Parathyroid adenoma (tissue), 2 donors: ENCODE measurements around the gene TF.

ENCODE experiments used
- H2AFZ ChIP-seq: fragments of 300-600 bp; sonication (generic); one replicate; pipeline ENCODE4 v1.7.0; 2017; ENCODE audit warnings: antibody characterized with exemption, mild to moderate bottlenecking
- H3K27ac ChIP-seq: fragments of 300-600 bp; sonication (generic); one replicate; pipeline ENCODE4 v1.7.0; 2017
- H3K27me3 ChIP-seq: fragments of 300-600 bp; sonication (generic); one replicate; pipeline ENCODE4 v1.7.0; 2017; ENCODE audit warnings: low read length; ENCODE audit not compliant: control insufficient read depth, insufficient read depth
- H3K36me3 ChIP-seq: fragments of 300-600 bp; sonication (generic); one replicate; pipeline ENCODE4 v1.7.0; 2017; ENCODE audit warnings: low read length; ENCODE audit not compliant: control insufficient read depth, insufficient read depth
- H3K4me1 ChIP-seq: fragments of 300-600 bp; sonication (generic); one replicate; pipeline ENCODE4 v1.7.0; 2017; ENCODE audit warnings: control low read depth
- H3K4me2 ChIP-seq: fragments of 300-600 bp; sonication (generic); one replicate; pipeline ENCODE4 v1.7.0; 2017; ENCODE audit warnings: low read length
- H3K4me3 ChIP-seq: fragments of 300-600 bp; sonication (generic); one replicate; pipeline ENCODE4 v1.7.0; 2017; ENCODE audit warnings: low read depth, low read length
- H3K79me2 ChIP-seq: fragments of 300-600 bp; sonication (generic); one replicate; pipeline ENCODE4 v1.7.0; 2017; ENCODE audit warnings: control low read depth
- H3K9ac ChIP-seq: fragments of 300-600 bp; sonication (generic); one replicate; pipeline ENCODE4 v1.7.0; 2017; ENCODE audit warnings: mild to moderate bottlenecking
- H3K9me3 ChIP-seq: fragments of 300-600 bp; sonication (generic); one replicate; pipeline ENCODE4 v1.7.0; 2017; ENCODE audit warnings: low read length; ENCODE audit not compliant: control insufficient read depth
- CTCF ChIP-seq: fragments of 300-600 bp; sonication (generic); IDR thresholded peaks from one replicate; pipeline ENCODE4 v1.7.0; 2017; ENCODE audit warnings: antibody characterized with exemption, mild to moderate bottlenecking
- donor health status: primary hyperparathyroidism.

TF gene

GRCh38 chr3:133711013-133711412, 35.2 kb upstream of the TF start:
- Histone ChIP-seq H3K27ac (no peak overlapping the region), H3K27me3 (no peaks in the 10 kb centered on the region), H3K79me2 (no peaks in the 10 kb centered on the region), H3K9ac (no peak overlapping the region), H3K9me3 (no peaks in the 10 kb centered on the region), H3K4me1 (no peaks in the 10 kb centered on the region), H3K36me3 (no peaks in the 10 kb centered on the region), H3K4me2 (no peak overlapping the region), H3K4me3 (no peak overlapping the region), H2AFZ (no peak overlapping the region)
- no peak for TF ChIP-seq CTCF

DNA sequence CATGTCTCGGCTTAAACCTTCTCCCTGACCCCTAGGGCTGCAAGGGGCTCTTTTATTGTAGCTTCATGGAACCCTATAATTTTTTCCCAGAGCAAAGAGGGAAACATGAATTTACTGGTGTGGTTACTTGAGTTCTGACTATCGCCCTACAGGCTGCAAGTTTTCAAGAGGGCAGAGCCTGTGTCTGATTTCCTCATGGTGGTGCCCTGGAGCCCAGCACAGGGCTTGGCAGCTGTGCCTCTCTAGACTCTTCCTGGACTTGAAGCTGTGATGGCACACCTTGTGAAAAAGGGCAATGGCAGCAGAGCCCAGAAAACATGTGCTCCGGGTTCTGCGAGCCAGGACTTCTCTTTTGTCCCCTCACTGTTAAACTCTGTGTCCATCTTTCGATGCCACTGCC, 34.2 kb upstream of the TF start:
- no peak overlapping the region for H3K27ac ChIP-seq
- H3K9me3 ChIP-seq, result no peaks in the 10 kb centered on the region
- no peak overlapping the region for H3K9ac ChIP-seq
- H2AFZ ChIP-seq, result no peak overlapping the region
- no peaks in the 10 kb centered on the region for H3K4me1 ChIP-seq
- no peak for TF ChIP-seq CTCF
- H3K36me3 ChIP-seq, result no peaks in the 10 kb centered on the region
- H3K4me3 ChIP-seq, result no peak overlapping the region
- no peak overlapping the region for H3K4me2 ChIP-seq
- no peaks in the 10 kb centered on the region for H3K27me3 ChIP-seq
- no peaks in the 10 kb centered on the region for H3K79me2 ChIP-seq

GRCh38 chr3:133713347-133713746, 32.8 kb upstream of the TF start:
- Histone ChIP-seq H2AFZ (no peak overlapping the region), H3K36me3 (no peaks in the 10 kb centered on the region), H3K9me3 (no peaks in the 10 kb centered on the region), H3K27me3 (no peaks in the 10 kb centered on the region), H3K9ac (no peak overlapping the region), H3K27ac (no peak overlapping the region), H3K4me1 (no peaks in the 10 kb centered on the region), H3K79me2 (no peaks in the 10 kb centered on the region), H3K4me3 (no peak overlapping the region), H3K4me2 (no peak overlapping the region)
- TF ChIP-seq CTCF, result no peak

DNA sequence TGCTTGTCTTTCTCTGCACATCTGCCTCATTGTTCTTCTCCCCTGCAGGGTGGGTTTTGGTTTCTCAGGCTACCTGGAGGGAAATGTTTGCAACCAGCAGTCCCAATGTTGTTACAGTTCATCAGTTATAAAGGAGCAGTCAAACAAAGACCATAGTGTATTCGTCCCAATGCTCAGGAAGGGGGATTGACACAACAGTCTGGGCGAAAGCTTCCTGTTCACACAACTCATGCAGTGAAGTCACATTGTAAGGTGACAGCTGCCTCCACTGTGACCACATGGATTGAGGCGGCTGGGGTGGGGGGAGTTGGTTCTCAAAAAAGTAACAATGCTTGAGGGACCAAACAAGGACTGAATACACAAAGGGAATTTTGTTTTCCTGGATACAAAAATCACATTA, 28.8 kb upstream of the TF start:
- H3K27ac ChIP-seq, result no peak overlapping the region
- no peak overlapping the region for H3K9ac ChIP-seq
- no peak for TF ChIP-seq CTCF
- H3K9me3 ChIP-seq, result no peaks in the 10 kb centered on the region
- H3K4me1 ChIP-seq, result no peaks in the 10 kb centered on the region
- H3K4me2 ChIP-seq, result no peak overlapping the region
- H3K4me3 ChIP-seq, result no peak overlapping the region
- H2AFZ ChIP-seq, result no peak overlapping the region
- H3K27me3 ChIP-seq, result no peaks in the 10 kb centered on the region
- no peaks in the 10 kb centered on the region for H3K36me3 ChIP-seq
- no peaks in the 10 kb centered on the region for H3K79me2 ChIP-seq

GRCh38 chr3:133722935-133723334, 23.3 kb upstream of the TF start:
- Histone ChIP-seq H3K9ac (no peak overlapping the region), H2AFZ (no peak overlapping the region), H3K79me2 (no peaks in the 10 kb centered on the region), H3K4me3 (no peak overlapping the region), H3K4me2 (no peak overlapping the region), H3K36me3 (no peaks in the 10 kb centered on the region), H3K9me3 (no peaks in the 10 kb centered on the region), H3K4me1 (no peaks in the 10 kb centered on the region), H3K27me3 (no peaks in the 10 kb centered on the region), H3K27ac (no peak overlapping the region)
- no peak for TF ChIP-seq CTCF
